ENCODE data around the gene RNF208.

The RNF208 gene

DNA sequence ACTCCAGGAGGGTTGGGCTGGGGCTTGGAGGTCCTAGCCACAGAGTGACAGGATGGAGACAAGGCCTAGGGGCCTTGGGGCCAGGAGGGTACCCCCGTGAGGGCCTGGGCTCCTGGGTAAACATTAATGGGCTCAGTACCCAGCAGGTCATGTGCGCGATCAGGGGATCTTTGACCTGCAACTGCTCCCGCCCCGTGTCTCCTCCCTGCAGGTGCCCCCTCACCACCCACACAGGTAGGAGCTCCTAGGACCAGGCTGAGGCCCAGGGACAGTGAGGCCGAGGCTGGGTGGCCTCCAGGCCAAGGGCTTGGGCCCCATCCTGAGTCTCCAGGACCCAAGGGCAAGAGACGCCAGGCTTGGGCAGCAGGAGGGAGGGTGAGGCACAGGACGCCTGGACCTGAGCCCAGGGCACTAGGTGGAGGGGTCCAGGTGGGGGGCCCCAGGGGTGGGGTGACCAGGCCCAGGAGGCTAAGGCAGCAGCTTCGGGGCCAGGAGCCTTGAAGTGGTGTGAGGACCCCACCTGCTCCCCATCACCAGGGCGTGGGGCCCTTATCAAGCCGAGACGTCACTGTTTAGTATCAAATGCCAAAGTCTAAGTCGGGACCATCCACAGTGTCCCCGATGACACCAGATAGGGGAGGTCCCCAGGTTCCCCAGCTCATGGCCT, 8.8 kb upstream of the RNF208 start, which contains the start of gene SLC34A3:
TSS of gene SLC34A3 (plus strand) at position 197 of the 667 bp plus-strand sequence. CDS start 802 bp downstream, outside the sequence.
- H3K4me3 ChIP-seq = no peak within 1 kb of the TSS
- H3K27ac ChIP-seq = no peak within 1 kb of the TSS

DNA sequence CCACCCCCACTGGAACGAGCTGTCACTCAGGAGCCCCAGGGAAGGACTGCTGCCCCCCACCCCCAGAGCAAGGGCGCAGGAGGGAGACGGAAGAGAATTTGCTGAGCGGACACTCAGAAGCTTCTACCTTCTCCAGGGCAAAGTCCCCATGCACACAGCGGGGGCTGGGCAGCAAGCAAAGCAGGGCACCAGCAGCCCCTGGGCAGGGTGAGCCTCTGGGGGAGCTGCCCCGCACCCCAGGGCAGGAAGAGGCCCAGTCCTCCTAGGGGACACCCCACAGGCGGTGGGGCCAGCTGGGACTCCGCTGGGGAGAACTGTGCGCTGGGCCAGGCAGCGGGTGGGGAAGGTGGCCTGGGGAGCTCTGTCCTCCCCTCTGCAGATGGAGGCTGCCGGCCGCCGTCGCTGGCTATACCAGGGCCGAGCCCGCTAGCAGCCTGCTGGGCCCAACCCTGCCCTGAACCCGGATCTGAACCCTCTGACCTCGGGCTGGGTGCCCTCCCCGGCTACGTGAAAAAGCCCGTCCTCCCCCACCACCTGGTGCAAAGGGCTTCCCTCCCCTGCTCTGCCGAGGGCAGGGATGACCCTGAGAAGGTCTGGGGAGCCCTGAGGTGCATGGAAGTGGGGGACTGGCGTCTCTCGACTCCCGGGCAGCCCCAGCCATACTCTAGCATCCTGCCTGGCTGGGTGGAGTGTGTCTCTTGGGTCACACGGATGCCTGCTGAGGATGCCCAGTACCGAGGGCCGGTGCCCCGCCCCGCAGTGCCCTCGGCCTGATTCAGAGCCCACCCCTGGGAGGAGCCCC, 8.1 kb upstream of the RNF208 start:
- Histone ChIP-seq H3K4me3 (no peak overlapping the region), H3K27ac (no peak overlapping the region)

DNA sequence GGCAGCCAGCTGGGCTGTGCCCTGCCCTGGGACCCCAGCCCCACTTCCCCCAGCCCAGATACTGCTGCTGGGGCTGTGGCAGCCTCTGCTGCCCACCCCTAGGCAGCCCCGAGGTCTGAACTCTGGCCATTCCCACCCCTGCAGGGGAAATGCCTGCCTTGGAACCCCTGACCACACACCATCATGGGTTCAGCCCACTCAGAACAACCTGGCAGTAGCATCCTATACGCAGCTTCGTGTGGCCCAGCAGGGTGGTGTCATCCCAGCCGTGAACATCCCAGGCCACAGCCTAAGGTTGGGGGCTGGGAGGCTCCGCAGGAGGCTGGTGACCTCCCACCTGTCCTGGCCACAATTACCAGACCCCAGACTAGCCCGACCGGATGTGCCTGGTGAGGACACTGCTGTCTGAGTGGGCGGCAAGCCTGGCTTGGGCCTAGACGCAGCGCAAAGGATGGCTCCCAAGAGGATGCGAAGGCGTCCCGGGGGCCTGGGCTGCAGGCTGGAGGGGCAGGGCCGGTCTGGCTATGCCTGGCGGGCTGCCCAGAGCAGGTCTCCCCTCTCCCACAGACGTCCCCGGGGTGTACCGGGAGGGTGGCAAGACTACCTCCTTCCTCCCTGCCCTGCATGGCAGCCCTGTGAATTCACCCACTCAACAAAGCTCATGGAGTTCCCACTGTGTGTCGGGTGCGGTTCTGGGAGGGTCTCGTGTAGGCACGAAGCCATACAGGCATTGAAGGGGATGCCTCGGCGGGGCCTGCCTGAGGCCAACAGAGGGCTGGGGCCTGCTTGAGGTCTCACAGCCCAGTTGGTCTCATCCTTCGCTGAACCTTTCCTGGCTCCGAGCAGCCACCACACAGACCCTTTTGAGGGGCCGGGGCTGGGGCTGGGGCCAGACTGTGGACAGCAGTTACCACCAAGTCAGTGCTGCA, 7.2 kb upstream of the RNF208 start:
- Histone ChIP-seq H3K4me3 (no peak overlapping the region), H3K27ac (no peak overlapping the region)

DNA sequence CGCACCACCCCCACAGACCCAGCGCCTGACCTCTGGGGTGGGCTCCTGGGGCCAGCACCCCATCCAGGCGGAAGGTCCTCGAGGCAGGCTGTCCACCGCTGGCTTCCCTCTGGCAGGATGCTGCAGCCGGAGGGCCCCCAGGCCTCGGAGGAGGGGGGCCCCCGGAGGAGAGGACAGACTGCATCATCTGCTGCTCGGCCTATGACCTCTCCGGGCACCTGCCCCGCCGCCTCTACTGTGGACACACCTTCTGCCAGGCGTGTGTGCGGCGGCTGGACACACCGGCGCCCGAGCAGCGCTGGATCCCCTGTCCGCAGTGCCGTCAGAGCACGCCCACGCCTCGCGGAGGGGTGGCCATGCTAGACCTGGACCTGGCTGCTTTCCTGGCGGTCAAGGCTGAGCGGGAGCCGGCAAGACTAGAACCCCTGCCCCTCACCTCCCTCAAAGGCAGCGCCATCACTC, 6.5 kb upstream of the RNF208 start:
- Histone ChIP-seq H3K27ac (no peak overlapping the region), H3K4me3 (no peak overlapping the region)

DNA sequence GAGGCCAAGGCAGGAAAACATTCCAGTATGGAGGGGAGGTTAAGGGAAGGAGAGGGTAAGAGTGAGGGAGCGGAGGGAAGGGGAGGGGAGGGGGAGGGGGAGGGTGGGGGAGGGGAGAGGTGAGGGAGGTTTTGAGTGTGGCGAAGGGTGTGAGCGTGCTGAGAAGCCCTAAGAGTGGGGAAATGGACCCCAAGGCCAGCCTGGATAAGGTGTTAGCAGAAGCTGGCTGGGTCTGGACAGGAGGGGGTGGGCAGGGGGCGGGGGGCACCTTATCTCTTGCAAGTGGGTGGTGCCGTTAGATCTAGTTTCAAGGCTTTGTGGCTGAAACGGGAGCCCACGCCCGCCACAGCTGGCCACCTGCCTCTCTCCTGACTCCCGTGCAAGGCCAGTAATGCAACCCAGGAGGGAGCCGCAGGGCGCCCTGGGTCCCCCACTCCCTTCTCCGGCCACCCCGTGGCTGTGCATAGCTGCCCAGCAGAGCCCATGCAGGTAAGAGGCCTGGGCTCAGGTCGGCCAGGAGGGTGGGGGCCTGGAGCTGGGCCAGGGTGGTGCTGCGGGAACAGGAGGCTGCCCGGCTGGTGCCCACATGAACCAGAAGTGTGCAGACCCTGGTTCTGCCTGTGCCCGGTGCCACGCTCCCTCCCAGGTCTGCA, 5.9 kb upstream of the RNF208 start:
- H3K27ac ChIP-seq = no peak overlapping the region
- no peak overlapping the region for H3K4me3 ChIP-seq

DNA sequence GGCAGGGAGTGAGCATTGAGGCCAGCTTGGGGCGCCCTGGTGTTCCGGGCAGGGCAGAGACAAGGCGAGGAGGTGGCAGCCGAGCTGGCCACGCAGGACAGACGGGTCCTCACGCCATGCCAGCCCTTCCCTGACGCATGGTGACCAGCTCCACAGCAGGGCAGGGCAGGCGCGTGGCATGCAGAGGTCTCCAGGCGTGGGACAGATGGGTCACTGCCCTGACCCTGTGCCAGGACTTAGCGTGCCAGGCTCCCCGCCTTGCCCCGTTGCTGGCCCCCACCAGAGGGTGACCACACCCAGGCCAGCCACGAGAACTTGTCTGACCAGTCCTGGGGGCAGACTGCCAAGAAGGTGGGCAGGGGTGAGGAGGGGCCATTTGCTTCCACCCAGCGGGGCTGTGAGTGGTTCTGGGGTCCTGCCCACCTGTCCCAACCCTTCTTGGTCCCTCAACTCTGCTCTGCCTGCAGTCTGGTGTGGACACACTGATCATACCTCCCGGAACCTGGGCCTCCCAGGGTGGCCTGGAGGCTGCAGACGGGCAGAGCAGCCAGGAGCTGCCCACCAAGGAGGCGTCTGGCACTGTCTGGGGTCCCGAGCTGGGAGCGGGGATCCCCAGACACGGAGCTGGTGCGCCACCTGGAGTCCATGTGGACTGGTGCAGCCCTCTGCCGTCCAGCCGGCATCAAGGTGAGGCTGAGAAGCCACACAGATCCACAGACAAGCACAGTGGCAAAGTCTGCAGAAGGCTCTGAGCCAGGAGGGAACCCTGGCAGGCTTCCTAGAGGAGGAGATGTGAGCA, 5.2 kb upstream of the RNF208 start, which contains the start of gene RNF224:
TSS of gene RNF224 (plus strand) at position 449 of the 799 bp plus-strand sequence. CDS start 834 bp downstream, outside the sequence.
- Histone ChIP-seq H3K27ac (peak within 1 kb of the TSS in 18 of 21 experiments; percentile 8 to 95 (median 52)), H3K4me3 (no peak within 1 kb of the TSS)

DNA sequence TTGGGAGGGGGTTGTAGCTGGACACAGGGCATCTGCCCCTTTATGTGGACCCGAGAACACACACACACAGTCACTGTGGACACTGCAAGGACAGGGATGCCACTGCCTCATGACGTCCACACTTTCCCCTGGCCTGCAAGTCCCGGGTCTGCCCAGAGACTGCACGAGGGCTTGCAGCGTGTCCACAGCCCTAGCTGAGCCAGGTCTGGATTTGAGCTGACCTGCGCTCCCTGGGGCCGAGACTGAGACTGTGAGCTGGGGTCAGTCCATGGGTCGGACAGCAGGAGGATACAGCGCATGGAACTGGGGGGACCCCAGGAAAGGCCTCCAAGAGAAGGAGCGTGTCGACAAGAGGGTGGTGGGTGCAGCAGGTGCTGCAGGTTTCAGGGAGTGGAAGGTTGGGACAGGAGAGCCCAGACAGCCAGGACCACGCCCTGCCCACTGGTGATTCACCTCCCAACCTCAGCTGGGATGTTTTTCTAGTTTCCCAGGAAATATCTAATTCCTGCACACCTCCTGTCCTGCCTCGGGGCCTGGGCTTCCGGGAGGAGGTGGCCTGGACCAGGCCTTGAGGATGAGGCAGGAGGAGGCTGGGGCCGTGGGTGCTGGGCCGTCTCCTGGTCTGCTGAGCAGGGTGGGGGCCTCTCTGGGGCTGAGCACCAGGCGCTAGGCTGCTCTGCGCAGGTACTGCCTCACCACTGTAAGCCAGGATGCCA, 4.5 kb upstream of the RNF208 start:
- H3K27ac ChIP-seq = peak overlapping the region in 17 of 21 experiments; percentile 8 to 95 (median 51)
- no peak overlapping the region for H3K4me3 ChIP-seq

DNA sequence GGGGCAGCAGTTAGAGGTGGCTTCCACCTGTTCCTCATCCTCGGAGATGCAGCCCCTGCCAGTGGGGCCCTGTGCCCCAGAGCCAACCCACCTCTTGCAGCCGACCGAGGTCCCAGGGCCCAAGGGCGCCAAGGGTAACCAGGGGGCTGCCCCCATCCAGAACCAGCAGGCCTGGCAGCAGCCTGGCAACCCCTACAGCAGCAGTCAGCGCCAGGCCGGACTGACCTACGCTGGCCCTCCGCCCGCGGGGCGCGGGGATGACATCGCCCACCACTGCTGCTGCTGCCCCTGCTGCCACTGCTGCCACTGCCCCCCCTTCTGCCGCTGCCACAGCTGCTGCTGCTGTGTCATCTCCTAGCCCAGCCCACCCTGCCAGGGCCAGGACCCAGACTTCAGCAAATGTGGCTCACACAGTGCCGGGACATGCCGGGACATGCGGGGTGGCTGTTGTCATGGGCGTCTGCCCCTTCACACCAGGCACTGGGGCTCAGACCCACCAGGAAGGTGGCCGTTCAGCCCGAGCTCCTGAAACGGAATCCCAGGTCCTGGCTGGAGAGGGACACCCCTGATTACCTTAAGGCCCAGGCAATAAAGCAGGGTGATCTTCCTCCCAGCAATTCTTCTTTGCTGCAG, 3.8 kb upstream of the RNF208 start:
- H3K4me3 ChIP-seq = peak overlapping the region in 4 of 7 experiments; percentile 11 to 22 (median 11)
- H3K27ac ChIP-seq = peak overlapping the region in 18 of 21 experiments; percentile 4 to 95 (median 56)

DNA sequence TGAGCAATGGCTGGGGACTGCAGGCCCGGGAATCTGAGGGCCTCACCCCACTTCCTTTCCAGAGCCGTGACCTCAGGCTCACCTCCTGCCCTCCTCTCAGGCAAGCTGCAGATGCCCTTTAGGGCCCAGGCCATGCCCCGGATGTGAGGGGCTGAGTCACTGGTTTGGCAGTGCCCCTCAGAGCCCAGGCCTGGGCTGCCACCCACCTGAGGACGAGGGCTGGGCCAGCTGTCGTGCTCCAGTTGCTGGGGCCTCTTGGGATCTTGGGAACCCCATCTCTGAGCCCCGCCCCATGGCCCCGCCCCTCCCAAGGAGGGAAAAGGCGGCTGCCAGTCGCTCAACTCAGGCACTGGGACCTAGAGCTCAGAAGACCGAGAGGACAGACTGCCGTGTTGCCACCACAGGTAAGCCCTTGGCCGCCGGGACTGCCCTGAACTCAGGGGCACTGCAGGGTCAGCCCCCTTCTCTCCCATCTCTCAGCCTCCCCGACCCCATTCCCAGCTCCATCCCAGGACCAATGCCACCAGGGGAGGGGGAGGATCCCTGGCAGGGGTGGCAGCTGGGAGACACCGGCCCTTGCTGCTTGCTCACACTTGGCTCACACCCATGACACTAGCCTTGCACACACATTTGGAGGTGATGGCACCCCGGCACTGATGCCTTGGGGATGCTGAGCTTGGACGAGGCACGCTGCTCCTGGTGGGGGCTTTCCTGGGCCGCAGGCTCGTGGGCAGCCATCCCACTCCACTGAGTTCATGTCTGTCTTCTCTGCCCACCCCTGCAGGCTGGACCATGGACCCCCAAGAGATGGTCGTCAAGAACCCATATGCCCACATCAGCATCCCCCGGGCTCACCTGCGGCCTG, 3.0 kb upstream of the RNF208 start, which contains the start of gene CYSRT1:
TSS of gene CYSRT1 (plus strand) at position 345 of the 865 bp plus-strand sequence. CDS start at position 793, 448 bp downstream.
- Histone ChIP-seq H3K27ac (peak within 1 kb of the TSS in 20 of 21 experiments; percentile 77 to 97 (median 92)), H3K4me3 (peak within 1 kb of the TSS; percentile 51 to 69 (median 60))

DNA sequence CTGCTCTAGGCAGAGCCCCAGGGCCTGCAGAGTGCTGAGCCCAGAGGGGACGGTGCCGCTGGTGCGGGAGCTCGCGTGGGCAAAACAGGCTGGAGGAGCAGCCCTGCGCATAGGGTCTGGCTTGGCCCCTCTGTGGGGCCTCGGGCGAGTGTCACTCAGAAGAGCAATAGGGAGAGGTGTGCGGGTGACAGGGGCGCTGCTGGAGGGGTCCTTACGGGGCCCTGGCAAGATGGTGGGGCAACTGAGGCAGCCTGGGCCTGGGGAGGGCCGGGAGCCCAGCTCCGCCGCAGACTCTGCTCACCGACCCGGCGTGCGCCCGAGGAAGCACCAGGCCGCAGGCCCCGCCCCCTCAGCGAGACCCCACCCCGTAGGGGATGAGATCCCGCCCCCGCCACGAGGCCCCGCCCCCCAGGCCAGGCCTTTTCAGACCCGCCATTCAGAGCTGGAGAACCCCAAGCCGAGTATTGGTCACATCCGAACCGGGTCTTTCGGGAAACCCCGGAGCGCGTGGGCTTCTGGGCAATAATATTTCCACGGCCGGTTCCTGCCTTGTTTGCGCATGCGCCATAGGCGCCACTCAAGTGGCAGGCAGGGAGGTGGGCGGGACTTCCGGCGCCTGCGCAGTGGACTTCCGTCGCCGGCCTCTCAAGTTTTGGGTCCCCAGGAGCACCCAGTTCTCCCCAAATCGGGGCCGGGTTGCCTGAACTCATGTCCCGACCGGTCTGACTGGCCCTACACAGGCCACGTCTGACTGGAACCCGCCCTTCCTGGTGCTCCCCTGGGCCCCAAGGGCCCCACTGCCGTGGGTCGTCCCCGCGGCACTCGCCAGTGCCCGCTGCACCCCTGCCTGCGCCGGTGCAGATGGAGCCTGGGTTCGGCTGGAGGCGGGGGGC, 1.3 kb upstream of the RNF208 start:
- peak overlapping the region; percentile 56 to 97 (median 92) for H3K27ac ChIP-seq
- H3K4me3 ChIP-seq = peak overlapping the region; percentile 51 to 69 (median 60)

DNA sequence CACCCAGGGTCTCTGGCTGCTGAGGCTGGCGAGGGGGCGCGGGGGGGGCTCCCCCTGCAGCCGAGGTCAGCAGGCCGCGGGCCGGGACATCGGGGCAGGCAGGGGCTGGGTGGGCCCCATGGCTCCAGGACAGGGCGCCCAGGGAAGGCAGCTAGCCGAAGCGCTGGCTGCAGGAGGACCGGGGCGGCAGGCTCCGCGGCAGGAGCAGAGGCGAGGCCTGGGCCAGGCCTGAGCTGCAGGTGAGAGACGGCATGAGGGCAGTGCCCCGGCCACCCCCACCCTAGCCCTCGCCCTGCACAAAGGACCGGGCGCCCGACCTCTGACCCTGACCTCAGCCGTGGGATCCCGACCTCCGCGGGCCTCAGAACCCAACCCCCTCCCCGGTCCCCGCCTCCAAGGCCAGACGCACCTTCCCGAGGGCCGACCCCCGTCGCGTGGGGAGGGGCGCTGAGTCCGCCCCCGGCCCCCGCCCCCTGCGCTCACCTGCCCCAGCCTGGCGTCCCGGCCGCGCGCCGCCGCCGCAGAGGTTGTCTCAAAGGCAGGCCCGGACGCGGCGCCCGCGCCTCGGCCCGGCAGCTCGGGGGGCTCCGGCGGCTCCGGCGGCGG, 431 bp downstream of the RNF208 start:
- Histone ChIP-seq H3K27ac (peak overlapping the region in 8 of 21 experiments; percentile 5 to 62 (median 46)), H3K4me3 (peak overlapping the region; percentile 8 to 68 (median 17))

DNA sequence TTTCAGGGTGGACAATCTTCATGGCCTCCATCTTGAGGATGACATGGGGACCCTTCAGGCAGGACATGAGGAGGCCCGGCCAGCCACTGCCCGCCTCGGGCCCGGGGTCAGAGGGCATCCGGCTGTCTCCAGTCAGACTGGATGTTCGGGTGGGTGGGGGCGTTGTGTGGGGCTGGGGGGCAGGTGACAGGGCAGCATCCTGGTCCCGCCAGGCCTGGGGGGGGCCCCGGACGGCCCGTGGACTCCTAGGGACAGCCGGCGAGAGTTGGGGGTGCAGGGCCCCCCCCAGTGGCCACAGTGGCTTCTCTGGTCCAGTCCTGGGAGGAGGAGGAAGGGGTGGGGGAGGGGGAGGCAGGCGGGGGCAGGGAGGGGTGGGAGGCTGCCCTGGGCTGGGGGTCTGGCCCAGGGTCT, 940 bp downstream of the RNF208 start:
- peak overlapping the region in 3 of 7 experiments; percentile 13 to 68 (median 29) for H3K4me3 ChIP-seq
- peak overlapping the region in 5 of 21 experiments; percentile 25 to 62 (median 41) for H3K27ac ChIP-seq

DNA sequence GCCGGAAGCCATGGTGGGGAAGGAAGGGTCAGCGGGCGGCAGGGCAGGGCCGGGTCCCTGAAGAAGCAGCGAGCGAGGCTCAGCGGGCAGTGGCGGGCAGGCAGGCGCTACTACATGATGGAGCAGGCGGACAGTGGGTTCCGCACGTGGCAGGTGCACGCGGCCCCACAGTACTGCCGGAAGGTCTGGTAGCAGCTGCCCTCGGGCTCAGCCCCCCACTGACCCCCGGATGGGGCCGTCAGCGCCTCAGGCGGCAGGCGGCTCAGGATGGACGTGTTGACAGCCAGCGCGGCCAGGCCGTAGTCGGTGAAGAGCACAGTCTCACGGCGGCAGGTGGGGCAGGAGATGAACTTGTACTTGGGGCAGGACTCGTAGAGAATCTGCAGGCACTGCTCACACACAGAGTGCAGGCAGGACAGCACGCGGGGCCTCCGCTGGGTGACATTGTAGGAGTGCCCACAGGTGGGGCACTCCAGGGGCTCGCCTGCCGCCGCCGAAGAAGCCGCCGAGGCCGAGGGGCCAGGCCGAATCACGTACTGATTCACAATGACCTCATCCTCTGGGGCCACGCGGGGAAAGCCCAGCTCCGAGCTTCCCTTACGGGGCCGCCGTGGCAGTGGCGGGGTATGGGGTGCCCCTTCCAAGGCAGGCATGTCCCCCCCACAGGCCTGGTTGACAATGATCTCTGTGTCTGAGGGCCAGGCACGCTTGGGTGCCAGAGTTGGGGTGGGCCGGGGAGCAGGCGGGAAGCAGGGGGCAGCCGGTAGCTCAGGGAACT, 1.5 kb downstream of the RNF208 start:
- no peak overlapping the region for H3K4me3 ChIP-seq

More for the DNA sequence above, 1.5 kb downstream of the RNF208 start:
- H3K27ac ChIP-seq = no peak overlapping the region

All from skin epidermis (tissue), 12 donors.